ENCODE results near the gene CDRT4. TPM values are rescaled to one million over a fixed set of nuclear protein-coding genes. Genes with fewer than 3 reads are reported as not detected.
A peak's percentile ranks its signal among the peaks of the same experiment; 100 is the strongest.

CDRT4 gene
- total RNA-seq, 1 donor: 3.3 TPM

DNA sequence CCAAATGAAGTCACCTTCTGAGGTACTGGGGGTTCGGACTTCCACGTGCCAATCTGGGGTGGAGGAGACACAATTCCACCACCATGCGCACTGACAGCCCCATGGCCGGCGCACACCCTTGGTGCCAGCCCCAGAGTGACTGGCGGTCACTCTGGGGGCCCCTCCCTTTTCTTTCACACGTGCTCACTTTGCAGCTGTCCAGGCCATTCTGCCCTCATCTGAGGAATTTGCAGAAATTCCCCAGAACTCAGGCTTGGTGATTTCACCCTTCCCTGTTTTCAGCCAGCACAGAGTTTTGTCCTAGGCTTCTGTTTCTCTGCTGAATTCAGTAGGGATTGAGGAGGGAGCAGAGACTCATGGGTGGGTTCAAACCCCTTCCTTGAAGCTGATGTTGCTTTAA is 54.8 kb downstream of the CDRT4 start:
- Histone ChIP-seq H3K27ac (ENCODE audit: low read depth, low read length) (no peak overlapping the region), H3K79me2 (ENCODE audit: insufficient read depth, low read length) (no peaks in the 10 kb centered on the region), H3K4me2 (ENCODE audit: insufficient read depth, low read length) (no peak overlapping the region), H3K36me3 (ENCODE audit: insufficient read depth, low read length) (no peaks in the 10 kb centered on the region), H3K4me3 (ENCODE audit: insufficient read depth, low read length) (no peak overlapping the region), H3K4me1 (ENCODE audit: insufficient read depth, low read length) (peaks cover 17% of the 10 kb centered on the region), H3K9me3 (ENCODE audit: low read depth, low read length) (no peaks in the 10 kb centered on the region), H2AFZ (ENCODE audit: low read length) (peak overlapping the region; percentile 37), H3K27me3 (ENCODE audit: insufficient read depth, low read length) (no peaks in the 10 kb centered on the region), H4K20me1 (ENCODE audit: insufficient read depth, low read length) (no peaks in the 10 kb centered on the region)
- peak; percentile 38 for DNase-seq (ENCODE audit: insufficient read length, low spot score, missing footprints)
- TF ChIP-seq, protein P1, sequence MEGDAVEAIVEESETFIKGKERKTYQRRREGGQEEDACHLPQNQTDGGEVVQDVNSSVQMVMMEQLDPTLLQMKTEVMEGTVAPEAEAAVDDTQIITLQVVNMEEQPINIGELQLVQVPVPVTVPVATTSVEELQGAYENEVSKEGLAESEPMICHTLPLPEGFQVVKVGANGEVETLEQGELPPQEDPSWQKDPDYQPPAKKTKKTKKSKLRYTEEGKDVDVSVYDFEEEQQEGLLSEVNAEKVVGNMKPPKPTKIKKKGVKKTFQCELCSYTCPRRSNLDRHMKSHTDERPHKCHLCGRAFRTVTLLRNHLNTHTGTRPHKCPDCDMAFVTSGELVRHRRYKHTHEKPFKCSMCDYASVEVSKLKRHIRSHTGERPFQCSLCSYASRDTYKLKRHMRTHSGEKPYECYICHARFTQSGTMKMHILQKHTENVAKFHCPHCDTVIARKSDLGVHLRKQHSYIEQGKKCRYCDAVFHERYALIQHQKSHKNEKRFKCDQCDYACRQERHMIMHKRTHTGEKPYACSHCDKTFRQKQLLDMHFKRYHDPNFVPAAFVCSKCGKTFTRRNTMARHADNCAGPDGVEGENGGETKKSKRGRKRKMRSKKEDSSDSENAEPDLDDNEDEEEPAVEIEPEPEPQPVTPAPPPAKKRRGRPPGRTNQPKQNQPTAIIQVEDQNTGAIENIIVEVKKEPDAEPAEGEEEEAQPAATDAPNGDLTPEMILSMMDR (IDR thresholded peaks at IDR 0.05; ENCODE audit: extremely low read depth, low read depth, low read length): no peak

DNA sequence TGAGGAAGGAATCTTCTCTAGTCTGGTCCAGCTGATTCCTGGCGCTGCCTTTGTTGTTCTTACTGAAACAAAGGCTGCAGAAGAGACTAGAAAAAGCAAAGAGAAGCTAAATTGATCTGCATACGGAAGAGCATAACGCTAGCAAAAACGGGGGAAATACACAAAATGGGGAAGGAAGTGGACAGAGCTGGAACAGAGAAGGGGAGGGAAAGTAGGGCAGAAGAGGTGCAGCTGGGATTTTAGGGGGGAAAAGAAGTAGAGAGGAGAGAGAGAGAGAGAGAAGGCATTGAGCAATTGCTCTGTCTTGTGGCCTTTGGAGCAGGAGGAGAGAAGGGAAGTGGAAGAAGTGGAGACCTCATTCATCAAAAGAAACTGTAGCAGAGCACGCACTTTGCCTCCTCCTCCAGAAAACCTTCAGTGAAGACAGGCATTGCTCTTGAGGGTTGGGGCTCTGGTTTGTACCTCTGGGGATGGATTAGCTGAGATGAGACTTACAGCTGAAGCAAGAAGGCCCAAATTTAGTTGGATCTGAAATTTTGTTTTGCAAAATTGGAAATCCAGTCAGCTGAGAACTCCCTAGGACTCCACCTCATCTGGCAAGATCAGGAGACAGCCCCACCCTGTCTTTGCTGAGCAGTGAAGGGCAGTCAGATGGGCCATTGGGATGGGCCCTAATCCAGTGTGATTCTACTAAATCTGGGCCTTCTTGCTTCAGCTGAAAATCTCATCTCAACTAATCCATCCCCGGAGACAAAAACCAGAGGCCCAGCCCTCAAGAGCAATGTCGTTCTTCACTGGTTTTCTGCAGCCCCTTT is 55.8 kb downstream of the CDRT4 start:
- Histone ChIP-seq H3K27ac (ENCODE audit: low read depth, low read length) (no peak overlapping the region), H4K20me1 (ENCODE audit: insufficient read depth, low read length) (no peaks in the 10 kb centered on the region), H3K4me2 (ENCODE audit: insufficient read depth, low read length) (no peak overlapping the region), H3K27me3 (ENCODE audit: insufficient read depth, low read length) (no peaks in the 10 kb centered on the region), H3K4me3 (ENCODE audit: insufficient read depth, low read length) (no peak overlapping the region), H2AFZ (ENCODE audit: low read length) (peak overlapping the region; percentile 70), H3K4me1 (ENCODE audit: insufficient read depth, low read length) (peaks cover 17% of the 10 kb centered on the region), H3K9me3 (ENCODE audit: low read depth, low read length) (no peaks in the 10 kb centered on the region), H3K36me3 (ENCODE audit: insufficient read depth, low read length) (no peaks in the 10 kb centered on the region), H3K79me2 (ENCODE audit: insufficient read depth, low read length) (no peaks in the 10 kb centered on the region)
- TF ChIP-seq, protein P1 (IDR thresholded peaks at IDR 0.05; ENCODE audit: extremely low read depth, low read depth, low read length): no peak
- DNase-seq (ENCODE audit: insufficient read length, low spot score, missing footprints): peak; percentile 52

DNA sequence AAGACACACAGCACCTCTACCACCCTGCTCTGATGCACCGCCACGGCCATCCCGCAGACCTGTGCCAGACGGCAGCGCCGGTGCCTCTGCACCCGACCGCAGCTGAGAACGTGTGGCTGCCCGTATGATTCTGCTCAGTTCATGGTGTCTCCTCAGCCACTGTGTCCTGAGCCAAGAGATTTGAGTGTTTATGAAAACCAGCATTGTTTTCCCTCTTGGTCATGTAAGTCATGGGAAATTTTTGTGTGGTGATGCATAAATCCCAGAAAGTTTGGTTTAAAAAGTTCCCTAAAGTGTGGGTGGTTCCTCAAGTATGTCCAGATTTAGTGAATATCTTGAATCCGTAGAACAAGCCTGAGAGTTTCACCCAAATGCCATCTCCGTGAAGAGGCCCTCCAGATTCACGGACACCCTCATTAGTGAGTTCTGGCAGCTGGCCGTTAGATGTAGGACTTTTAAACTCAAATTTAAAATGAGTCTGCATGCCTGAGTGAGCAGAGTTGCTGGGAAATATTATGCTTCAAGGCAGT is 57.6 kb downstream of the CDRT4 start:
- no peaks in the 10 kb centered on the region for H3K9me3 ChIP-seq (ENCODE audit: low read depth, low read length)
- H3K4me2 ChIP-seq (ENCODE audit: insufficient read depth, low read length): peak overlapping the region; percentile 89
- DNase-seq (ENCODE audit: insufficient read length, low spot score, missing footprints): peak; percentile 96
- H3K36me3 ChIP-seq (ENCODE audit: insufficient read depth, low read length): no peaks in the 10 kb centered on the region
- no peaks in the 10 kb centered on the region for H3K27me3 ChIP-seq (ENCODE audit: insufficient read depth, low read length)
- no peaks in the 10 kb centered on the region for H3K79me2 ChIP-seq (ENCODE audit: insufficient read depth, low read length)
- H3K27ac ChIP-seq (ENCODE audit: low read depth, low read length): peak overlapping the region; percentile 96
- peak overlapping the region; percentile 57 for H3K4me3 ChIP-seq (ENCODE audit: insufficient read depth, low read length)
- TF ChIP-seq, protein P1 (IDR thresholded peaks at IDR 0.05; ENCODE audit: extremely low read depth, low read depth, low read length): no peak
- H3K4me1 ChIP-seq (ENCODE audit: insufficient read depth, low read length): peaks cover 17% of the 10 kb centered on the region
- peak overlapping the region; percentile 71 for H2AFZ ChIP-seq (ENCODE audit: low read length)
- H4K20me1 ChIP-seq (ENCODE audit: insufficient read depth, low read length): no peaks in the 10 kb centered on the region

DNA sequence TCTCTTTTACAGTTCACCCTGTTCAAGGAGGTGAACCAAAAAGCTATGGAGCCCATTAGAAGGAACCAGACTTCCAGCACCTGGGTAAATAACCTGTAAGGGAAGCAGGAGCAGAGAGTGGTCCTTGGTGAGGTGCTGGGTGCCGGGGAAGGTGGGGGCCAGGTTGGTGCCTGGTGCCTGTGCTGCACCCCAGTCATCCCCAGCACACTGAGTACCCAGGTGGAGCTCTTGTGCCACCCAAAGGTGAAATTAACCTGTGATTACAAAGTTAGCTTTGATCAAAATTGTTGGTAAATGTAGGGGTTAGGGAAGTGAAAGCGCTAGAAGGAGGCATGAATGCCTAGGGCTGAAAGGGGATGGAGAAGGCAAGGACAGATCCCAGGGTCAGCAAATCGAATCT is 58.6 kb downstream of the CDRT4 start:
- Histone ChIP-seq H3K79me2 (ENCODE audit: insufficient read depth, low read length) (no peaks in the 10 kb centered on the region), H4K20me1 (ENCODE audit: insufficient read depth, low read length) (no peaks in the 10 kb centered on the region), H3K27ac (ENCODE audit: low read depth, low read length) (peak overlapping the region; percentile 96), H2AFZ (ENCODE audit: low read length) (no peak overlapping the region), H3K4me1 (ENCODE audit: insufficient read depth, low read length) (peaks cover 22% of the 10 kb centered on the region), H3K4me3 (ENCODE audit: insufficient read depth, low read length) (peak overlapping the region; percentile 57), H3K36me3 (ENCODE audit: insufficient read depth, low read length) (no peaks in the 10 kb centered on the region), H3K27me3 (ENCODE audit: insufficient read depth, low read length) (no peaks in the 10 kb centered on the region), H3K9me3 (ENCODE audit: low read depth, low read length) (no peaks in the 10 kb centered on the region), H3K4me2 (ENCODE audit: insufficient read depth, low read length) (peak overlapping the region; percentile 89)
- TF ChIP-seq, protein P1 (IDR thresholded peaks at IDR 0.05; ENCODE audit: extremely low read depth, low read depth, low read length): no peak
- no peak for DNase-seq (ENCODE audit: insufficient read length, low spot score, missing footprints)

Measured in osteoblast (primary cell).